DND-41 (cell line): ENCODE data around the gene PLG.

Source experiments
- EZH2 ChIP-seq: IDR thresholded peaks from 3 replicates; pipeline ENCODE4 v1.6.1; 2012; ENCODE audit warnings: borderline replicate concordance, low read depth, mild to moderate bottlenecking, moderate library complexity, low read length, inconsistent platforms; ENCODE audit not compliant: severe bottlenecking
- TF ChIP-seq, protein P1 (sequence below): IDR thresholded peaks from 2 replicates; pipeline ENCODE4 v1.5.1; 2012; ENCODE audit warnings: borderline replicate concordance, low read length, moderate library complexity, mild to moderate bottlenecking; ENCODE audit not compliant: poor library complexity, severe bottlenecking; ENCODE audit errors: extremely low read depth

GRCh38 chr6:160678230-160678629, 23.8 kb upstream of the PLG start:
- TF ChIP-seq, protein P1, sequence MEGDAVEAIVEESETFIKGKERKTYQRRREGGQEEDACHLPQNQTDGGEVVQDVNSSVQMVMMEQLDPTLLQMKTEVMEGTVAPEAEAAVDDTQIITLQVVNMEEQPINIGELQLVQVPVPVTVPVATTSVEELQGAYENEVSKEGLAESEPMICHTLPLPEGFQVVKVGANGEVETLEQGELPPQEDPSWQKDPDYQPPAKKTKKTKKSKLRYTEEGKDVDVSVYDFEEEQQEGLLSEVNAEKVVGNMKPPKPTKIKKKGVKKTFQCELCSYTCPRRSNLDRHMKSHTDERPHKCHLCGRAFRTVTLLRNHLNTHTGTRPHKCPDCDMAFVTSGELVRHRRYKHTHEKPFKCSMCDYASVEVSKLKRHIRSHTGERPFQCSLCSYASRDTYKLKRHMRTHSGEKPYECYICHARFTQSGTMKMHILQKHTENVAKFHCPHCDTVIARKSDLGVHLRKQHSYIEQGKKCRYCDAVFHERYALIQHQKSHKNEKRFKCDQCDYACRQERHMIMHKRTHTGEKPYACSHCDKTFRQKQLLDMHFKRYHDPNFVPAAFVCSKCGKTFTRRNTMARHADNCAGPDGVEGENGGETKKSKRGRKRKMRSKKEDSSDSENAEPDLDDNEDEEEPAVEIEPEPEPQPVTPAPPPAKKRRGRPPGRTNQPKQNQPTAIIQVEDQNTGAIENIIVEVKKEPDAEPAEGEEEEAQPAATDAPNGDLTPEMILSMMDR, result no peak
- no peak for TF ChIP-seq EZH2
